Renal pelvis (tissue), 4 donors: ENCODE results near the gene TMEM205. TPM values are rescaled to one million over a fixed set of nuclear protein-coding genes. Genes with fewer than 3 reads are reported as not detected.
"Not testable (repeated sequence)": the region's sequence is repeated elsewhere in the genome, so short reads cannot be mapped to it uniquely, and the experiment has no call there.

Experiments used
- DNase-seq: peaks from one replicate; pipeline ENCODE4 v3.0.0-alpha.2; 2013
- polyA plus RNA-seq, 3 donors: library from polyadenylated mRNA; unstranded; fragments of 120-200 nt; gene quantifications; one replicate each; pipeline ENCODE4 v1.2.1, GENCODE V29; 2013; ENCODE audit not compliant: insufficient read length in 3 of 3

TMEM205 gene
- polyA plus RNA-seq, 3 donors, result 144 to 158 (median 156) TPM

DNA sequence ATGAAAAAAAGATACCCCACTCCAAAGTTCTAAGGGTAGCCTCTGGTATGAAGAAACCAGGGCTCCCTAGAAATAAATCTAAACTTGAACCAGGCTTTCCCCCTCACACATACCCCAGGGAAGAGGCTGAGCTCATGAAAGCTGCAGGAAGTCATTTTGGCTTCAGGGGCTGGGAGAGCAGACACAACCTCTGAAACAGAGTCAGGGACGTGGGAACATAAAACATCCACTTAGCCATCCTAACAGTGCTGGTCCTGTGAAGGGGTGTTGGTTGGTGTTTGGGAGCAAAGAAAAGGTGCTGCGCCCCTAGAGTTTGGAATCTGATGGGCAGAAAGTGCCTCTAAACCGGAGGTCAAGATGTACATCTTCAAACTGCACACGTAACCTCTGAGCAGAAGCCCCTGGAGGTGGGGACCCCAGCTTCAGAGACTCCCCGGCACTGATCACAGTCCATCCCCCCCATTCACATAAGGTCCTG, 22.4 kb downstream of the TMEM205 start:
- no peak for DNase-seq

DNA sequence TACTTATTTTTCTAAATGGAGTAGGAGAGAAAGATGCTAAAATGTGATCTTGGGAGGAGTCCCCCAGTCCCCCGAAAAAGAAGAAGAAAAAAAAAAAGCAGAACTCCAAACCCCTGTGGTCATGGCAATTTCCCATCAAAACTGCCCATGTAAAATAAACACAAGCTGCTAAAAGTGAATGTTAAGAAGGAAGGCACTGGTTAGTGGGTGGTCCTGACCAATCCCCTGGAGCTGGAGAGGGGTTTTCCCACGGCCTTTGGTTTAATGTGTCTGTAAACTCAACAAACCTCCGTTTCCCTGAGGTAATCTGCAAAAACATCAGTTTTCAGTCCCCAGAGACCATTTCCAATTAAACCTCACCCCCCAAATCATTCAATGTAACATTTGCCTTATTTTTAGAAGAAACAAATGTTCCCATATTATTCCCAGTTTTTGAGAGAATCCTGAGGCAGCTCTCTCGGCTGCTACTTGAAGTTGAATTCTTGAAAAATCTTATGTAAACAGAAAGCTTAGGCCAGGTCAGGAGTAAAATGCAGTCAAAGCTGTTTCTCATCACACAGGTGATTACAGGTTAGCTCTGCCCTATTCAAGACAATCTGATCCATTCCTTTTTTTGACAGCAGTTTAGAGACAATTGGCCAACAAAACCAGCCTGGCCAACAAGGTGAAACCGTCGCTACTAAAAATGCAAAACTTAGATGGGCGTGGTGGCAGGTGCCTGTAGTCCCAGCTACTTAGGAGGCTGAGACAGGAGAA, 23.6 kb downstream of the TMEM205 start:
- no peak for DNase-seq

DNA sequence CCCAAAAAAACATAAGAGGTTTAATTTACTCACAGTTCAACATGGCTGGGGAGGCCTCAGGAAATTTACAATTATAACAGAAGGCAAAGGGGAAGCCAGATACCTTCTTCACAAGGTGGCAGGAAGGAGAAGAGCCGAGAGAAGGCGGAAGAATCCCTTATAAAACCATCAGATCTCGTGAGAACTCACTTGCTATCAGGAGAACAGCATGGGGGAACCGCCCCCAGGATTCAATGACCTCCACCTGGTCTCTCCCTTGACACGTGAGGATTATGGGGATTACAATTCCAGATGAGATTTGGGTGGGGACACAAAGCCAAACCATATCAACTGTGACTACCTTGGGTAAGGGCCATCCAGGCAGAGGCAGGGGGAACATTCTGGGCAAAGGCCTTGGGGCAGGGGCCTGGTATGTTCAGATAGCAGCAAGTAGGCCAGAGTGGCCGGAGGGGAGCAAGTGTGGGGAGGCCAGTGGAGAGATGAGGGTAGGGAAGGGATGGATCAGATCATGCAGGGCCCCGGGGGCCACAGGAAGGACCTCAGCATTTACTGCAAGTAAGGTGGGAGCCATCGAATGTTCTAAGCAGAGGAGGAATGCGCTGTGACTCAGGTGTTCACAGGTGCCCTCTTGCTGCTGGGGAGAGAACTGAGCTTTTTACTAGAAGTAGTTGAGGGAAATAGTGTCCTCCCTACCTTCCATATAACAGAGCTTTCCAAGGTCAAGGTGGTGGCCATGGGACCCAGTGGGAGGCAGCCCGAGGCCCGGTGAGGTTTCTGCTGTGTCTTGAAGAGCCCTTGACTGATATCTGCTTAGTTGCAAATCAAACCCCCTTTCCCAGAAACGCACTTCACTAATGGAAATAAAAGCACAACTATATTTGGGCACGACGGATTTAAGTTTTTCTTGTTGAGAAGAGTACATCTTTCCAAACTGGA, 24.6 kb downstream of the TMEM205 start:
- DNase-seq, result no peak

DNA sequence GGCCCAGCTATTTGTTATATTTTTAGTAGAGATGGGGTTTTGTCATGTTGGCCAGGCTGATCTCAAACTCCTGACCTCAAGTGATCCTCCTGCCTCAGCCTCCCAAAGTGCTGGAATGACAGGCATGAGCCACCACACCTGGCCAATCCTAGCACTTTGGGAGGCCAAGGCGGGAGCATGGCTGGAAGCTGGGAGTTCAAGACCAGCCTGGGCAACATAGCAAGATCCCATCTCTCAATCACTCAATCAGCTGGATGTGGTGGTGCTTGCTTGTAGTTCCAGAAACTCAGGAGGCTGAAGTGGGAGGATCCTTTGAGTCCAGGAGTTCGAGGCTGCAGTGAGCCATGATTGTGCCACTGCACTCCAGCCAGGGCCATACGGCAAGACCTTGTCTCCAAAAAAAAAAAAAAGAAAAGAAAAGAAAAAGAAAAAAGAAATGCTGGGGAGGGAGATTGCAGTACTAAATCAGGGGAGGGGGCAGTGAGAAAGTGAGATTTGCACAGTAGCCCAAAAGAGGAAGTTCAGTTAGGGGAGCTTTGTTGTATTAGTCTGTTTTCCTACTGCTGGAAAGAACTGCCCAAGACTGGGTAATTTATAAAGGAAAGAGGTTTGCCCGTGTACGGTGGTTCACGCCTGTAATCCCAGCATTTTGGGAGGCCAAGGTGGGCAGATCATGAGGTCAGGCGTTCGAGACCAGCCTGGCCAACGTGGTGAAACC, 25.6 kb downstream of the TMEM205 start:
- DNase-seq, result not testable (repeated sequence)

DNA sequence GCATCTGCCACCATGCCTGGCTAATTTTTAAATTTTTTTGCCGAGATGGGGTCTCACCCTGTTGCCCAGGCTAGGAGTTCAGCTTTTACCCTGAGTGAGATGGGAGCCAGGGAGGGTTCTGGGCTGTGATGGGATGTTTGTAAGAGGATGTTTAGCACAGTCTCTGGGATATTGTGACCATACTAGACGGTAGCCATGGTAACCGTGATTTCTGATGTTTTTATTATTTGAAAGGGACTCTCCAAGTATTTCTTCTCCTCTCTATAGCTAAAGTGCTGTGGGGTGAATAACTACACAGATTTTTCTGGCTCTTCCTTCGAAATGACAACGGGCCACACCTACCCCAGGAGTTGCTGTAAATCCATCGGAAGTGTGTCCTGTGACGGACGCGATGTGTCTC, 39.7 kb downstream of the TMEM205 start:
- no peak for DNase-seq

DNA sequence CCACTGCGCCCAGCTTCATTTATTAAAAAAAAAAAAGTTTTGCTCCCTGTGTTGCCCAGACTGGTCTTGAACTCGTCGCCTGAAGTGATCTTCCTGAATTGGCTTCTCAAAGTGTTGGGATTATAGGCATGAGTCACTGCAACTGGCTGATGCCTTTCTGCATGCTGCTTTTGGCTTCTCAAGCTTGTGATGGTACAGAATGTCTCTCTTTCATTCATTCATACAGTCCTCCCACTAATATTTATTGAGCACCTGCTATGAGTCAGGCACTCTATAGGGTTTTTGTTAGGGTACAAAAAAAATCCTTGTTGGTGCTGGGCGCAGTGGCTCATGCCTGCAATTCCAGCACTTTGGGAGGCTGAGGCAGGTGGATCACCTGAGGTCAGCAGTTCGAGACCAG, 41.1 kb downstream of the TMEM205 start:
- DNase-seq, result no peak

DNA sequence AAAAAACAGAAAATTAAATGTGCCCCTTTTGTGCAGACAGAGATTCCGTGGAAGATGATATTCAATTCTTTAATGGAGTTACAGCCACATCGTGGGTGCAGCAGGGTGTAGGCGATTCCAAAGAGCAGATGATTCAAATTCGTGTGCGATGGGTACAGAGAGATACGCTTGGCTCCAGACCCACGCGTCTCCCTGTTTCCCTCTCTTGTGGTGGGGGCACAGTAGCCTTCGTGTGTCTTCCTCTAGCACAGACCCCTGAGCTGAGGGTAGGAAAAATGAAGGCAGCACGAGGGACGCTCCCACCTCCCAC, 45.3 kb downstream of the TMEM205 start:
- no peak for DNase-seq

DNA sequence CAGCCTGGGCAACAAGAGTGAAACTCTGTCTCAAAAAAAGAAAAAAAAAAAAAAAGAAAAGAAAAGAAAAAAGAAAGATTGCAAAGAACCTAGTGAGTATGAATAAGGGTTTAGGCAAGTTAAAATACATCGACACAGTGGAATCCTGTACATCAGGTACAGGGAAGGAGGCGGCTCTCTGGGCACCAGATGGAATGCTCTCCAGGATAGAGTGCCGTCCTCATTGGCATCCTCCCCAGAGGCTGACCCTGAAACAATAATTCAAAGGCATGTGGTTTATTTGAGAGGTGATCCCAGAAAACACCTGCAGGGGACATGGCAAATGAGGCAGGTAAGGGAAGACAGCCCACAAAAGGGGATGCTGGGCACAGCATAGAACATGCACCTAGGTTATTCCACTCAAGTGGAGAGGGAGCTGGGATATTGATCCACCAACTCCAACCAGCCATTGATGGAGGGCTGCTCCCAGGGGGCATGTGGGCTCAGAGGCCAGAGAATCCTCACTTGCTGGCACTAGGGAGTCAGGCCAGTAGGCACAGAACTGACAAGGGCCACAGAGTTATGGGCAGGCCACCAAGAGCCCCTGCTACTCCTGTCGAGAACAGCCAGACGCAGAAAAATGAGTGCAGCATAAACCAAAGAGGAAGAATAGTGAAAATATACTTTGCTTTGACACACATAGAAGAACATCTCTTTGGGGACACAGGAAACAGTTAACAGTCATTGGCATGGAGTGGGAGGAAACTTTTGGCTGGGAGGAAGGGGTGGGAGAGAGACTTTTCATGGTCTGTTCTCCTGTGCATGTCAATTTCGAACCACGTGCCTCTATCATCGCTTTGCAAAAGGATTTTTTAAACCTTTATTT, 45.9 kb downstream of the TMEM205 start:
- no peak for DNase-seq

DNA sequence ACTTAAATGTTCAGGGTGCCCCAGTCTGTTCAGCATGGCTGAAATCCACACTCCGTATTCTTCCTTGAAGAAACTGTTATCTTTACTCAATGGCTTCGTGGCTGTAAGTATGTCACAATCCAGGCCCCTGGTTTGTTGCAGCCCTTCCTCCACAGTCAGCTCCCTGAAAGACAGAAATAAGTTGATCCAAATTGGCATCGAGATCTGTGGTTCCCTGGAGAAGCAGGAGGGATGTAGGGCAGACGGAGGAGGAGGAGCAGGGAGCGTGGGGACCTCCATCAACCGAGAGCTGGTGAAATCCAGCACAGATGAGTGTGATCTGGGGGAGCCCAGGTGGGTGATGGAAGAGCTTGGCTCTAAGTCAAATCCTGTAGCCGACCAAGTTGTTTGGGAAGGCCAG, 49.8 kb downstream of the TMEM205 start:
- DNase-seq, result no peak

DNA sequence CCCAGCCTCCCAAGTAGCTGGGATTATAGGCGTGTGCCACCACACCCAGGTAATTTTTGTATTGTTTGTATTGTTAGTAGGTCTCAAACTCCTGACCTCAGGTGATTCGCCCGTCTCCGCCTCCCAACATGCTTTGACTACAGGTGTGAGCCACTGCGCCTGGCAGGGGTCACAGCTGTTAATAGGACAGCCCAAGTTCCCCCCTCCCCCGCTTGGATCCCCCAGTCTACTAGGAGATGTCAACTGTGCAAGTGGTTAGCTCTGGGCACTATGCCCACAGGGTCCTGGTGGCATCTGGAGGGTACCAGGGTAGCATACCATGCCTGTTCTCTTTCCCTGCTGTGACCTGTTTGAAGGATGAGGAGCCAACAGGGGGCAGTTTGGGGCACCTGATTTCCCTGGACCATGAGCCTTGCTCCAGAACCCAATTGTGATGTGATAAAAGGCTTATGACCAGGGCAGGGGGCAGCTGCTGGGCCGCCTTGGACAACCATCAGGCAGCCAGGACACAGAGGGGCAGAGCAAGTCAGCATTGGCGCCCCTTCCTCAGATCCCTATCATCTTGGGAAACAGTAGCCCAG, 50.3 kb downstream of the TMEM205 start, which contains the start of gene TSPAN16:
Gene TSPAN16 (plus strand): TSS at position 496 of the 581 bp plus-strand sequence. CDS start 138 bp downstream, outside the sequence.
- DNase-seq, result no peak

DNA sequence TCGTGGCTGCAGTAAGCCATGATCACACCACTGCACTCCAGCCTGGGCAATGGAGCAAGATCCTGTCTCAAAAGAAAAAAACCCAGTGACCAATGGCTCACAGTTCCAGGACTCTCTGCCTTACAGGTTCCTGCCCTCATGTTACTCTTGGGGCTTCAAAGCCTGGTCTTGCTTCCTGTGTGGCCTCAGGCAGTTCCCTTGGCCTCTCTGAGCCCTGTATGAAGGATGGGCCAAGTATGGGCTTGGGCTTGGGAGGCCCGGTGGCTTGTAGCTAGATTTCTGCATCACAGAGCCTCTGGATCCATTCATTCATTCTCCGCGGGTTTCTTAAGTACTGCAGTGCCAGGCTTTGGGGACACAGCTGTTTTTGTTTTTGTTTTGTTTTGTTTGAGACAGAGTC, 50.9 kb downstream of the TMEM205 start:
- DNase-seq, result no peak

DNA sequence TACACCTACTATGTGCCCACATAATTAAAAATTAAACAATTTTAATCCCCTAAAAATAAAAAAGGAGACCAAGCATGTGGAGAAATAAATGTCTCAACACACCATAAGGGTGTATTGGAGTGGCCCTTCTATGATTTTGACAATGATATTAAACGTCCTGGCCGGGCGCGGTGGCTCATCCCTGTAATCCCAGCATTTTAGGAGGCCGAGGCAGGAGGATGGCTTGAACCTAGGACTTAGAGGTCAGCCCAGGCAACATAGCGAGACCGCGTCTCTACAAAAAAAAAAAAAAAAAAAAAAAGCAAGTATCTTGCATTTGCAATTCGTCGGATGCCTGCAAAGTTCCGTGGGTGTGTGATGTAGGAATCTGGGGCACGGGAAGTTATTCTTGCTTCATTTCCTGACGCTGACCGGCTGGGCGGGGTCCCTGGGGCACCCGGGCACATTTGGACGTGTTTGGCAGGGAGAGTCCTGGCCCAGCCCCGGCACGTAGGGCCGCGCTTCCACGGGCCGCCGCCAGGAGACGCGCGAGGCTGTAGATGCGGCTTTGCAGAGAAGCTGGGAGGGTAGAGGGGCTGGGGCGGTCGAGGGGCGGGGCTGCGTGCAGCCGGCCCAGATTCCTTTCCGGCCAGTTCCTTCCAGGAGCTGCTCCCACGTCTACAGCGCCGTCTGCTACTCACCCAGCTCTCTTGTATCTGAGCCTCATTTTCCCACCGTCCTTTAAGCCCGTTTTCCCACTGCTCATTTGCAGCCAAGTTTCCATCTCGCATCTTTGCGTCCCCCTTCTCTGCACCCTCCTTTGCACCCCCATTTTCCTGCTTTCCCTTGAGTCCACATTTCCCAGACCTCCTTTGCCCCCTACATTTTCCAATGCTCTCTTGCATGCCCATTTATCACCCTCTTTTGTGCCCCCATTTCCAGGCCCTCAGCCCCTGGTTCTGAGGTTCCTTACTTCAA, 52.4 kb downstream of the TMEM205 start:
- peak; percentile 91 for DNase-seq

Other genes starting within 250 kb of the TMEM205 start
- 10 to 100 TPM; 15.4 to 20.5 (median 19.9) TPM for gene SPC24, start 190.5 kb downstream of the TMEM205 start, polyA plus RNA-seq
- gene KANK2, start 148.7 kb downstream of the TMEM205 start, polyA plus RNA-seq, result 100 to 1,000 TPM; 117 to 125 (median 124) TPM
- gene ANGPTL8, start 106.6 kb downstream of the TMEM205 start, polyA plus RNA-seq, result under 1 TPM; 0.19 to 0.96 (median 0.74) TPM
- gene DOCK6, start 83.7 kb downstream of the TMEM205 start, polyA plus RNA-seq, result 10 to 100 TPM; 49.6 to 69.8 (median 67.7) TPM
- not detected for gene TSPAN16, start 50.1 kb downstream of the TMEM205 start, polyA plus RNA-seq
- gene RAB3D, start 6.6 kb downstream of the TMEM205 start, polyA plus RNA-seq, result 10 to 100 TPM; 16.8 to 18.1 (median 17.3) TPM
- gene CCDC159, start 251 bp upstream of the TMEM205 start, polyA plus RNA-seq, result 10 to 100 TPM; 25.6 to 38.3 (median 33.2) TPM
- 10 to 100 TPM; 13.6 to 16.0 (median 15.9) TPM for gene PLPPR2, start 9.2 kb upstream of the TMEM205 start, polyA plus RNA-seq
- gene SWSAP1, start 28.4 kb upstream of the TMEM205 start, polyA plus RNA-seq, result 1 to 10 TPM; 3.8 to 4.1 (median 3.8) TPM
- gene EPOR, start 38.0 kb upstream of the TMEM205 start, polyA plus RNA-seq, result 10 to 100 TPM; 23.7 to 39.3 (median 36.7) TPM
- 100 to 1,000 TPM in 2 of 3 donors, 10 to 100 TPM in 1; 67.6 to 137 (median 119) TPM for gene RGL3, start 73.0 kb upstream of the TMEM205 start, polyA plus RNA-seq
- 1 to 10 TPM; 2.0 to 2.3 (median 2.1) TPM for gene ODAD3, start 88.9 kb upstream of the TMEM205 start, polyA plus RNA-seq
- gene PRKCSH, start 89.4 kb upstream of the TMEM205 start, polyA plus RNA-seq, result 100 to 1,000 TPM; 325 to 395 (median 363) TPM
- under 1 TPM; 0.12 to 0.47 (median 0.34) TPM for gene ELAVL3, start 134.8 kb upstream of the TMEM205 start, polyA plus RNA-seq
- gene ZNF653, start 159.6 kb upstream of the TMEM205 start, polyA plus RNA-seq, result 10 to 100 TPM; 10.4 to 11.2 (median 11.0) TPM
- gene ECSIT, start 182.9 kb upstream of the TMEM205 start, polyA plus RNA-seq, result 10 to 100 TPM; 41.8 to 49.0 (median 46.3) TPM
- 1 to 10 TPM; 3.3 to 4.7 (median 4.5) TPM for gene CNN1, start 192.6 kb upstream of the TMEM205 start, polyA plus RNA-seq
- 10 to 100 TPM; 54.3 to 58.0 (median 57.1) TPM for gene ELOF1, start 213.0 kb upstream of the TMEM205 start, polyA plus RNA-seq
- 10 to 100 TPM; 12.8 to 14.9 (median 13.4) TPM for gene ACP5, start 231.4 kb upstream of the TMEM205 start, polyA plus RNA-seq